IMR-90 (cell line): Measurements from ENCODE around the gene CPNE4. TPM values are rescaled to one million over a fixed set of nuclear protein-coding genes. Genes with fewer than 3 reads are reported as not detected.

Source experiments
- ATAC-seq: fragments of 200-7000 bp; cut with Tn5 transposase; 2 replicates; pipeline ENCODE4 v1.9.1; 2020; ENCODE audit warnings: low read depth, mild to moderate bottlenecking, moderate library complexity
- BruUV-seq: library from RNA; stranded (reverse); fragments of 400-500 nt; replicated peaks from 2 replicates; lab custom pipeline; 2021; lab: Mats Ljungman, UMichigan
- CTCF ChIA-PET: fragments of 300-600 bp; formaldehyde crosslinking; extraction: SDS; loops from one replicate; lab custom pipeline; 2021; ENCODE audit warnings: antibody characterized with exemption; lab: Yijun Ruan, JAX
- POLR2A ChIA-PET: fragments of 300-600 bp; sonication (Branson Sonifier 250); formaldehyde crosslinking; loops from one replicate; lab custom pipeline; 2022; ENCODE audit warnings: antibody characterized with exemption; ENCODE audit not compliant: unreplicated experiment; lab: Charles Lee
- DNase-seq: peaks from one replicate; pipeline ENCODE4 v3.0.0; 2013
- H2AFZ ChIP-seq: replicated peaks from 2 replicates; pipeline ENCODE3; 2013; ENCODE audit warnings: low read length, mild to moderate bottlenecking; ENCODE audit not compliant: poor library complexity
- H2AK5ac ChIP-seq: 2 replicates; pipeline ENCODE4 v1.6.1; 2013; ENCODE audit warnings: low read depth, low read length, inconsistent platforms
- H2AK9ac ChIP-seq: replicated peaks from 2 replicates; pipeline ENCODE3; 2013; ENCODE audit warnings: mild to moderate bottlenecking, low read depth, low read length, moderate library complexity; ENCODE audit not compliant: poor library complexity
- H2BK120ac ChIP-seq: 2 replicates; pipeline ENCODE4 v1.6.1; 2013; ENCODE audit warnings: low read depth, low read length, inconsistent platforms
- H2BK15ac ChIP-seq: 3 replicates; pipeline ENCODE4 v1.6.1; 2013; ENCODE audit warnings: low read depth, low read length, inconsistent platforms
- H2BK20ac ChIP-seq: 2 replicates; pipeline ENCODE4 v1.6.1; 2013; ENCODE audit warnings: low read depth, mild to moderate bottlenecking, inconsistent platforms, low read length, moderate library complexity
- H2BK5ac ChIP-seq: 2 replicates; pipeline ENCODE4 v1.6.1; 2013; ENCODE audit warnings: mild to moderate bottlenecking, low read depth, low read length, inconsistent platforms; ENCODE audit not compliant: poor library complexity, severe bottlenecking
- H3K14ac ChIP-seq: replicated peaks from 2 replicates; pipeline ENCODE4 v1.6.1; 2013; ENCODE audit warnings: low read depth, low read length, inconsistent platforms
- H3K18ac ChIP-seq: 2 replicates; pipeline ENCODE4 v1.6.1; 2013; ENCODE audit warnings: low read depth, low read length, control low read depth
- H3K23ac ChIP-seq: 2 replicates; pipeline ENCODE4 v1.6.1; 2013; ENCODE audit warnings: low read depth, low read length, inconsistent platforms
- H3K27ac ChIP-seq: 2 replicates; pipeline ENCODE4 v1.5.1; 2013; ENCODE audit warnings: mild to moderate bottlenecking, control low read depth, low read length; ENCODE audit not compliant: insufficient read depth
- H3K27me3 ChIP-seq: 2 replicates; pipeline ENCODE4 v1.6.1; 2013; ENCODE audit warnings: low read length; ENCODE audit not compliant: control insufficient read depth, insufficient read depth
- H3K36me3 ChIP-seq: 2 replicates; pipeline ENCODE4 v1.6.1; 2013; ENCODE audit warnings: low read length, mixed read lengths; ENCODE audit not compliant: control insufficient read depth, insufficient read depth
- H3K4ac ChIP-seq: 2 replicates; pipeline ENCODE4 v1.6.1; 2013; ENCODE audit warnings: low read depth, low read length, inconsistent platforms
- H3K4me1 ChIP-seq: 2 replicates; pipeline ENCODE4 v1.6.1; 2013; ENCODE audit warnings: low read length, mixed read lengths; ENCODE audit not compliant: control insufficient read depth, insufficient read depth
- H3K4me2 ChIP-seq: 2 replicates; pipeline ENCODE4 v1.6.1; 2013; ENCODE audit warnings: low read depth, mild to moderate bottlenecking, control low read depth, low read length, moderate library complexity
- H3K4me3 ChIP-seq: 2 replicates; pipeline ENCODE4 v1.5.1; 2013; ENCODE audit warnings: low read depth, mild to moderate bottlenecking, control low read depth, low read length, moderate library complexity; ENCODE audit not compliant: insufficient read depth
- H3K56ac ChIP-seq: 2 replicates; pipeline ENCODE4 v1.6.1; 2013; ENCODE audit warnings: low read length, inconsistent platforms; ENCODE audit not compliant: insufficient read depth; ENCODE audit errors: extremely low read depth
- H3K79me1 ChIP-seq, 2 experiments: 2 replicates each; pipeline ENCODE4 v1.6.1; 2013; ENCODE audit warnings: low read length in 2 of 2, inconsistent platforms in 1 of 2, low read depth in 1 of 2
- H3K9ac ChIP-seq: 2 replicates; pipeline ENCODE4 v1.6.1; 2013; ENCODE audit warnings: low read depth, low read length, control low read depth
- H3K9me1 ChIP-seq: 2 replicates; pipeline ENCODE4 v1.6.1; 2013; ENCODE audit warnings: low read length, inconsistent platforms; ENCODE audit not compliant: insufficient read depth
- H3K9me3 ChIP-seq: 2 replicates; pipeline ENCODE4 v1.6.1; 2013; ENCODE audit warnings: low read length; ENCODE audit not compliant: control insufficient read depth, insufficient read depth
- H4K20me1 ChIP-seq: 2 replicates; pipeline ENCODE4 v1.6.1; 2013; ENCODE audit warnings: low read length, inconsistent platforms; ENCODE audit not compliant: insufficient read depth
- H4K5ac ChIP-seq: 2 replicates; pipeline ENCODE4 v1.6.1; 2013; ENCODE audit warnings: mild to moderate bottlenecking, low read depth, low read length, control low read depth
- H4K8ac ChIP-seq, 2 experiments: 2 replicates each; pipeline ENCODE4 v1.6.1; 2013; ENCODE audit warnings: low read depth in 2 of 2, low read length in 2 of 2, control low read depth in 1 of 2, inconsistent platforms in 1 of 2
- H4K91ac ChIP-seq: 2 replicates; pipeline ENCODE4 v1.6.1; 2013; ENCODE audit warnings: low read depth, low read length, inconsistent platforms; ENCODE audit not compliant: insufficient read depth
- BHLHE40 ChIP-seq: fragments of 150-350 bp; IDR thresholded peaks from 2 replicates; pipeline ENCODE4 v1.6.1; 2016; ENCODE audit warnings: mild to moderate bottlenecking, low read depth, low read length
- POLR2A ChIP-seq: IDR thresholded peaks from 2 replicates; pipeline ENCODE4 v1.6.1; 2012; ENCODE audit warnings: mild to moderate bottlenecking, low read depth, low read length
- dilution Hi-C: fragments of 300-500 bp; cut with HindIII; formaldehyde crosslinking; loops from one replicate; pipeline ENCODE4 v1.14.3; 2018; ENCODE audit warnings: low sequenced_read_pairs; ENCODE audit not compliant: unreplicated experiment
- in situ Hi-C: fragments of 300-500 bp; cut with MboI; formaldehyde crosslinking; loops from 3 replicates; pipeline ENCODE4 v1.14.3; 2019; ENCODE audit warnings: low sequenced_read_pairs, inconsistent platforms, mixed read lengths
- intact Hi-C: fragments of 100-400 bp; cut with micrococcal nuclease; formaldehyde crosslinking; loops from 2 replicates; pipeline ENCODE4 v1.10.0; 2022
- polyA plus RNA-seq, 3 experiments: library from polyadenylated mRNA; depleted of rRNA; stranded (reverse); fragments of >200 nt; gene quantifications; 2 replicates each; pipeline ENCODE4 v1.2.3, GENCODE V29; 2012; ENCODE audit warnings: low replicate concordance in 1 of 3
- total RNA-seq: library from RNA; depleted of rRNA; stranded (reverse); fragments of >200 nt; gene quantifications from 2 replicates; pipeline ENCODE4 v1.2.3, GENCODE V29; 2012

Gene CPNE4
- total and polyA plus RNA-seq, 2 of the 4 experiments (the other 2 are of a cell fraction), result not detected

GRCh38 chr3:132073771-132074170 is 39.0 kb upstream of the CPNE4 start:
- BruUV-seq, result no TSS peak
- H3K4me1 ChIP-seq, result no peaks in the 10 kb centered on the region
- no peaks in the 10 kb centered on the region for H4K20me1 ChIP-seq
- no peak for TF ChIP-seq POLR2A
- no peak for TF ChIP-seq BHLHE40
- H3K4ac ChIP-seq, result no peak overlapping the region
- no peaks in the 10 kb centered on the region for H3K27me3 ChIP-seq
- H2AK9ac ChIP-seq, result no peak overlapping the region
- no peak overlapping the region for H4K8ac ChIP-seq
- no peaks in the 10 kb centered on the region for H3K9me3 ChIP-seq
- no peak overlapping the region for H4K5ac ChIP-seq
- DNase-seq (no peak), ATAC-seq (no peak)
- H2BK20ac ChIP-seq, result no peak overlapping the region
- H2BK5ac ChIP-seq, result no peak overlapping the region
- H3K4me2 ChIP-seq, result no peak overlapping the region
- H3K9ac ChIP-seq, result no peak overlapping the region
- no peaks in the 10 kb centered on the region for H3K79me1 ChIP-seq
- H3K18ac ChIP-seq, result no peak overlapping the region
- H2BK120ac ChIP-seq, result no peak overlapping the region
- H2AK5ac ChIP-seq, result no peak overlapping the region
- H3K4me3 ChIP-seq, result no peak overlapping the region
- dilution Hi-C loops, result no loop called here
- H3K56ac ChIP-seq, result no peak overlapping the region
- no peaks in the 10 kb centered on the region for H3K36me3 ChIP-seq
- H2BK15ac ChIP-seq, result no peak overlapping the region
- H3K14ac ChIP-seq, result no peak overlapping the region
- in situ Hi-C loops, result no loop called here
- CTCF ChIA-PET, result interaction anchor here (0.7 kb wide), 1 partner anchor 34 kb away, joined by 3 read pairs; no protein-coding TSS in a partner anchor
- no peak overlapping the region for H3K23ac ChIP-seq
- no peak overlapping the region for H3K27ac ChIP-seq
- H4K91ac ChIP-seq, result no peak overlapping the region
- H2AFZ ChIP-seq, result no peak overlapping the region
- POLR2A ChIA-PET, result no interaction called here
- H3K9me1 ChIP-seq, result no peaks in the 10 kb centered on the region
- intact Hi-C loops, result no loop called here
